Measurements from ENCODE around the gene ARHGAP24. TPM values are rescaled to one million over a fixed set of nuclear protein-coding genes. Genes with fewer than 3 reads are reported as not detected.

The ARHGAP24 gene
- total RNA-seq, 2 experiments from 2014 or later = 0.28 TPM; not detected in 1

Small RNA genes lying within 50 kb of the gene (microRNA-seq; reads per million reads assigned to microRNA genes)
- gene MIR4451 = not detected

Data from activated naive CD8-positive, alpha-beta T cell treated with anti-CD3 and anti-CD28 coated beads, Interleukin-2, amount 10 ng/mL, durations not matched to agents 7 days and 5 days (primary cell).